ENCODE data around the gene APBB2. TPM values are rescaled to one million over a fixed set of nuclear protein-coding genes. Genes with fewer than 3 reads are reported as not detected.

Gene APBB2
- total RNA-seq, 4 donors from 2014 or later: 47.5 to 99.9 (median 57.5) TPM

DNA sequence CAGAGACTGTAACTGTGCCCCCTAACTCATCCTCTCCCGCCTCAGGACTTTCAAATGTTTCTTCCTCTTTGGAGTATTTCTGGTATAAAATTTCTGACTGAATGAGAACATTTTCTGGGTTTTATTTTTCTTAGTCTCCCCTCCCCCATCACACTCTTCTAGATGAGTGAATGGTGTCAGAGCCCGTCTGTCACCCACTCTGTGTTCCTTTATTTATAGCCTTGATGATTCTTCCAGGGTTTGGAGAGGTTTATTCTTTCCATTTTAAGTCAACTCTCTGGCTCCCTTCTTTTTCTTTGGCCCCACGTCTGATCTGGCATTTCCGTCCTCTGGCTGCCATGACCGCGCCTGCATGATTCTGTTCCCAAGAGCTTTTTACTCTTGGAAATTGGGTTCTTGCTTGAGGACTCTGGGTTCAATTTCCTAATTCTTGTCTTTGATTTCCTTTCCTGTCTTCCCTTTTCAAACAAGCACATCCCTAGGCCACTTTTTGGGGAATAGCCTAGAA is 335.7 kb downstream of the APBB2 start:
- DNase-seq: no peak
- Histone ChIP-seq H3K4me1 (no peaks in the 10 kb centered on the region), H3K4me3 (no peak overlapping the region), H3K36me3 (peaks cover 0 to 4% (median 0%) of the 10 kb centered on the region in 3 donors), H3K9me3 (no peaks in the 10 kb centered on the region), H3K27me3 (no peaks in the 10 kb centered on the region), H3K27ac (no peak overlapping the region)
- TF ChIP-seq, protein P1, sequence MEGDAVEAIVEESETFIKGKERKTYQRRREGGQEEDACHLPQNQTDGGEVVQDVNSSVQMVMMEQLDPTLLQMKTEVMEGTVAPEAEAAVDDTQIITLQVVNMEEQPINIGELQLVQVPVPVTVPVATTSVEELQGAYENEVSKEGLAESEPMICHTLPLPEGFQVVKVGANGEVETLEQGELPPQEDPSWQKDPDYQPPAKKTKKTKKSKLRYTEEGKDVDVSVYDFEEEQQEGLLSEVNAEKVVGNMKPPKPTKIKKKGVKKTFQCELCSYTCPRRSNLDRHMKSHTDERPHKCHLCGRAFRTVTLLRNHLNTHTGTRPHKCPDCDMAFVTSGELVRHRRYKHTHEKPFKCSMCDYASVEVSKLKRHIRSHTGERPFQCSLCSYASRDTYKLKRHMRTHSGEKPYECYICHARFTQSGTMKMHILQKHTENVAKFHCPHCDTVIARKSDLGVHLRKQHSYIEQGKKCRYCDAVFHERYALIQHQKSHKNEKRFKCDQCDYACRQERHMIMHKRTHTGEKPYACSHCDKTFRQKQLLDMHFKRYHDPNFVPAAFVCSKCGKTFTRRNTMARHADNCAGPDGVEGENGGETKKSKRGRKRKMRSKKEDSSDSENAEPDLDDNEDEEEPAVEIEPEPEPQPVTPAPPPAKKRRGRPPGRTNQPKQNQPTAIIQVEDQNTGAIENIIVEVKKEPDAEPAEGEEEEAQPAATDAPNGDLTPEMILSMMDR (IDR thresholded peaks at IDR 0.05): no peak
- TF ChIP-seq POLR2A (IDR thresholded peaks at IDR 0.05): no peak

DNA sequence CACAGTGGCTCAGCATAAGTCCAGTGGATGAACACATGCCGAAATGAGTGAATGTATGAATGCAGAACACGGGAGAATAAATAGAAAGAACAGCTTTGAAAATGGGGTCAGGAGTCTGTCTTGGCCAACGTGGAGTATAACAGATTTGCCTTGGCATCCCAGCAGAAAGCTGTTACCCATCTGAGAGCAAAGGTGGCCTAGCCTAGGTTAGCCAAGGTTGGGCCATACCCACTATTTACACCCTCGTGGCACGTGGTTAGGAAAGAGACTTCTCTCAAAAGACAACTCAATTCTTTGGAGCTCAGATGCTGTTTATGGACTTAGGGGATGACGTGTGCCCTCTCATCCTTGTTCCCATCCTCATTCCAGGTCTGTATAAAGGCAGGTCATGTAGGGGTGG is 337.3 kb downstream of the APBB2 start:
- no peak for DNase-seq
- Histone ChIP-seq H3K27me3 (no peaks in the 10 kb centered on the region), H3K4me3 (no peak overlapping the region), H3K4me1 (no peaks in the 10 kb centered on the region), H3K27ac (no peak overlapping the region), H3K36me3 (peaks cover 0 to 4% (median 0%) of the 10 kb centered on the region in 3 donors), H3K9me3 (no peaks in the 10 kb centered on the region)
- TF ChIP-seq, protein P1 (IDR thresholded peaks at IDR 0.05): no peak
- no peak for TF ChIP-seq POLR2A (IDR thresholded peaks at IDR 0.05)

DNA sequence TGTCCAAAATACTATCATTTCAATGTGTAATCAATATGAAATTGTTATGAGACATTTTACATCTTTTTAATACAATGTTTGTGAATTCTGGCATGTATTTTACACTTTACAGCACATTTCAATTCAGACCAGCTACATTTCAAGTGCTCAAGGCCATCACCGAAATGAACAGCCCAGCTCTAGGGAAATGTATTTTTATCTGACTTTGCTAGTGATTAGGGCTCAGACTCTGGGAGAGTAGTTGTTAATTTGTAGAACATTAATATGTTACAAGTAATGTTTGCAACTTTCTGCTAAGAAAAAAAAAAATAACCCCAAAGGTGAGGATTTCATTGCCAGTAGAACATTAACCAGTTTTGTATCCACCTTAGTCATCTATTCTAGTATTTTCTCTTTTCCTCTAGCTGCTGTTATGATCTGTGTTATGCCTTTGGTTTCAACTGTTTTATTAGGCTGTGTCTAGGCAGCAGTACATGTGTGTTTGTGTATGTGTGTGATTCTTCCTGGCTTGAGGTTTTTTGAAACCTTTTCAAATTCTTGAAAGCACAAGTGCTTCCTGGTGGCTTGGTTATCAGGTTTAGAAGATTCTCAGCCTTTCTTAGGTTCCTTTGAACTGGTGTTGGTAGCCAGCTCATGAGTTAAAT is 338.7 kb downstream of the APBB2 start:
- no peak for TF ChIP-seq POLR2A (IDR thresholded peaks at IDR 0.05)
- no peak overlapping the region for H3K27ac ChIP-seq
- DNase-seq: no peak

DNA sequence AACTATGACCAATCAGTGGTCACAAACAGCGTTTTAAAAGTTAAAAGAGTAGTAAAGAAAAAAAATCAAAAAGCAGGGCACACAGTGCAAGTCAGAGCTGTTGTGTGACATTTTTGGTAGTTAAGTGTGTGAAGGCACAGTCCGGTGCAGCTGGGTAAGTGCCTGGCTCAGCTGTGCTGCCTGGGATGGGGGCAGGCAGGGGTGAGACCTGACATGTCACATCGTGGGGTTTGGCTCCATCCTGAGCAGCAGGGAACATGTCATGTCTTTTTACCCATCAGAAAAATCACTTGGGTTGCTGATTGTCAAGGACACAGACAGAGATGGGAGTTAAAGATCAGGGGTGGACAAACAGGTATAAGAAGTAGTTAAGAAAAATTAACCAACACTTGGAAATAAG is 339.4 kb downstream of the APBB2 start:
- Histone ChIP-seq H3K27me3 (no peaks in the 10 kb centered on the region), H3K27ac (no peak overlapping the region), H3K4me3 (no peak overlapping the region), H3K4me1 (no peaks in the 10 kb centered on the region), H3K36me3 (no peaks in the 10 kb centered on the region), H3K9me3 (no peaks in the 10 kb centered on the region)
- no peak for TF ChIP-seq POLR2A (IDR thresholded peaks at IDR 0.05)
- TF ChIP-seq, protein P1 (IDR thresholded peaks at IDR 0.05): no peak
- no peak for DNase-seq

More for the DNA sequence above, 338.7 kb downstream of the APBB2 start:
- Histone ChIP-seq H3K4me1 (no peaks in the 10 kb centered on the region), H3K9me3 (no peaks in the 10 kb centered on the region), H3K27me3 (no peaks in the 10 kb centered on the region), H3K36me3 (peaks cover 0 to 4% (median 0%) of the 10 kb centered on the region in 3 donors), H3K4me3 (no peak overlapping the region)

DNA sequence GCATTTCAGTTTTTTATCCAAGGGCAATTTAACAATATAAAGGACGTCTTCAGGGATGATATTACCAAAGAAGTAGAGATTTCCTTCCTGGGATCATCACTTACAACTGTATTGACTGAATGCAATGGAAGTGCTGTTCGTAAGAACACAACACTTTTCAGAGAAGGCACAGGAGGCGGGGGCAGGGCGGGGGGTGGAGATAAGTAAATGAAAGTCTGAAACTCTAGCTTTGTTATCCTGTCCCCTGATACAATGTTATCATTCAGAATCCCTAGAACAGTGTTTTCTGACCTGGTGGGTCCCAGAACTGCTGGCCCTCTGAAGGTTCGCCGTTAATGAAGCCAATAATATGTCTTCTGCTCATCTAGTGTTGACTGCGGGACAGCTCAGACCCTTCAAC is 340.0 kb downstream of the APBB2 start:
- H3K36me3 ChIP-seq: no peaks in the 10 kb centered on the region
- H3K9me3 ChIP-seq: no peaks in the 10 kb centered on the region
- H3K27ac ChIP-seq: no peak overlapping the region
- DNase-seq: no peak
- no peak for TF ChIP-seq POLR2A (IDR thresholded peaks at IDR 0.05)
- TF ChIP-seq, protein P1 (IDR thresholded peaks at IDR 0.05): no peak
- H3K27me3 ChIP-seq: no peaks in the 10 kb centered on the region
- no peak overlapping the region for H3K4me3 ChIP-seq
- no peaks in the 10 kb centered on the region for H3K4me1 ChIP-seq

DNA sequence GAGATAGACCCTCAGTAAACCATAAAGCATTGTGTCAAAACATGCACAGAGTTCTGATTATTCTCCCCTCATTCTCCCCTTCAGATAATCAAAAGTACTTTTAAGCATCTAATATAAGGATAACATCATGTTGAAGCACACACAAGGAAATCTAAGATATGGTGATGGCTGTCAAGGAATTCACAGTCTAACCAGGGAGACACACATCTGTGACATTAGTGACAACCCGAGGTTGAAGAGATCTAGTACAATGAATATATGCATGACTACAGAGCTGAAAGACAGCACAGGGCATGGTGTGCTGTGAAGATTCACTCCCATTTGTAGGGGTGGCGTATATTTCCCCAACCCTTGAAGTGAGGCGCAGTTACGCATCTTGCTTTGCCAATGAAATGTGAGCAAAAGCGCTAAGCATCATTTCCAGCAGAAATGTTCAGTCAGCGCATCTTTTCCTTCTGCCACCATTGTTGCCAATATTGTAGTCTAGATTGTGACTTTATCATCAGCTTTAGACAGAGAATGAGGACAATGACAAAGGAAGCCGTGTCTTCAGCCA is 342.6 kb downstream of the APBB2 start:
- Histone ChIP-seq H3K36me3 (no peaks in the 10 kb centered on the region), H3K4me1 (no peaks in the 10 kb centered on the region)
- TF ChIP-seq, protein P1 (IDR thresholded peaks at IDR 0.05): no peak
- TF ChIP-seq POLR2A (IDR thresholded peaks at IDR 0.05): no peak

More for the DNA sequence above, 342.6 kb downstream of the APBB2 start:
- Histone ChIP-seq H3K4me3 (no peak overlapping the region), H3K27me3 (no peaks in the 10 kb centered on the region), H3K9me3 (no peaks in the 10 kb centered on the region), H3K27ac (no peak overlapping the region)
- no peak for DNase-seq
